ENCODE data around the gene GRM7. TPM values are rescaled to one million over a fixed set of nuclear protein-coding genes. Genes with fewer than 3 reads are reported as not detected.

The GRM7 gene
- polyA plus RNA-seq, 3 donors, result not detected

GRCh38 chr3:7271631-7272030, 410.7 kb downstream of the GRM7 start:
- no peak for TF ChIP-seq CTCF (IDR thresholded peaks at IDR 0.05)
- H3K36me3 ChIP-seq (replicated peaks in 1 of 2; ENCODE audit: control insufficient read depth in 1 of 2, insufficient read depth in 2 of 2, low read length in 2 of 2), result no peaks in the 10 kb centered on the region
- intact Hi-C loops (cut with micrococcal nuclease), result no loop called here
- no peak overlapping the region for H3K4me3 ChIP-seq (replicated peaks in 1 of 3; ENCODE audit: low read depth in 2 of 3, low read length in 3 of 3)
- H3K9ac ChIP-seq (ENCODE audit: insufficient read depth, low read length, poor library complexity, severe bottlenecking), result no peak overlapping the region
- peaks cover 0 to 4% of the 10 kb centered on the region in 2 donors for H3K9me3 ChIP-seq (replicated peaks in 1 of 2; ENCODE audit: control insufficient read depth in 1 of 2, insufficient read depth in 1 of 2, low read length in 2 of 2)
- no peak overlapping the region for H3K4me2 ChIP-seq (replicated peaks; ENCODE audit: extremely low read depth, low read length, poor library complexity, severe bottlenecking)
- H3K27ac ChIP-seq (ENCODE audit: low read depth in 1 of 2, low read length in 2 of 2), result no peak overlapping the region
- H4K20me1 ChIP-seq (ENCODE audit: insufficient read depth, low read length), result no peaks in the 10 kb centered on the region
- H3K4me1 Mint-ChIP-seq, result no peaks in the 10 kb centered on the region
- peaks cover 0 to 1% (median 0%) of the 10 kb centered on the region in 3 donors for H3K27me3 Mint-ChIP-seq (ENCODE audit: low read depth in 3 of 3)
- H3K4me3 Mint-ChIP-seq, result no peak overlapping the region
- DNase-seq, result no peak
- peaks cover 3 to 7% (median 5%) of the 10 kb centered on the region in 7 donors for H3K9me3 Mint-ChIP-seq
- H3K4me1 ChIP-seq (ENCODE audit: control insufficient read depth in 1 of 2, insufficient read depth in 2 of 2, low read length in 2 of 2), result no peaks in the 10 kb centered on the region
- H2AFZ ChIP-seq (ENCODE audit: insufficient read depth, low read depth, low read length, poor library complexity, severe bottlenecking), result no peak overlapping the region
- WGBS (ENCODE audit: insufficient coverage), result no CpG with 5 or more reads among the region's 3 CpGs
- no peaks in the 10 kb centered on the region for H3K36me3 Mint-ChIP-seq
- no peaks in the 10 kb centered on the region for H3K27me3 ChIP-seq (ENCODE audit: control insufficient read depth in 2 of 2, insufficient read depth in 2 of 2, low read length in 2 of 2)
- H3K79me2 ChIP-seq (ENCODE audit: insufficient read depth, low read length), result no peaks in the 10 kb centered on the region
- H3K27ac Mint-ChIP-seq, result no peak overlapping the region

- DNase-seq, result no peak
- Mint-ChIP-seq H3K9me3 (peaks cover 3 to 7% (median 5%) of the 10 kb centered on the region in 7 donors), H3K27me3 (ENCODE audit: low read depth in 3 of 3) (peaks cover 0 to 1% (median 0%) of the 10 kb centered on the region in 3 donors), H3K27ac (no peak overlapping the region), H3K4me1 (no peaks in the 10 kb centered on the region), H3K36me3 (no peaks in the 10 kb centered on the region), H3K4me3 (no peak overlapping the region)
- Histone ChIP-seq H3K27me3 (ENCODE audit: control insufficient read depth in 2 of 2, insufficient read depth in 2 of 2, low read length in 2 of 2) (no peaks in the 10 kb centered on the region), H3K36me3 (replicated peaks in 1 of 2; ENCODE audit: control insufficient read depth in 1 of 2, insufficient read depth in 2 of 2, low read length in 2 of 2) (no peaks in the 10 kb centered on the region), H3K4me2 (replicated peaks; ENCODE audit: extremely low read depth, low read length, poor library complexity, severe bottlenecking) (no peak overlapping the region), H3K4me1 (ENCODE audit: control insufficient read depth in 1 of 2, insufficient read depth in 2 of 2, low read length in 2 of 2) (no peaks in the 10 kb centered on the region), H3K9me3 (replicated peaks in 1 of 2; ENCODE audit: control insufficient read depth in 1 of 2, insufficient read depth in 1 of 2, low read length in 2 of 2) (peaks cover 0 to 4% of the 10 kb centered on the region in 2 donors), H3K27ac (ENCODE audit: low read depth in 1 of 2, low read length in 2 of 2) (no peak overlapping the region), H3K79me2 (ENCODE audit: insufficient read depth, low read length) (no peaks in the 10 kb centered on the region), H2AFZ (ENCODE audit: insufficient read depth, low read depth, low read length, poor library complexity, severe bottlenecking) (no peak overlapping the region), H3K9ac (ENCODE audit: insufficient read depth, low read length, poor library complexity, severe bottlenecking) (no peak overlapping the region), H4K20me1 (ENCODE audit: insufficient read depth, low read length) (no peaks in the 10 kb centered on the region), H3K4me3 (replicated peaks in 1 of 3; ENCODE audit: low read depth in 2 of 3, low read length in 3 of 3) (no peak overlapping the region)
- no peak for TF ChIP-seq CTCF (IDR thresholded peaks at IDR 0.05)
- WGBS (ENCODE audit: insufficient coverage), result no CpG with 5 or more reads among the region's 1 CpG
- intact Hi-C loops (cut with micrococcal nuclease), result no loop called here
Measured at GRCh38 chr3:7272203-7272602, 411.3 kb downstream of the GRM7 start.

Measured in CD14-positive monocyte (primary cell).